ENCODE measurements around the gene SLC10A1.

GRCh38 chr14:69780952-69781351 lies 16.1 kb downstream of the SLC10A1 start:
- no peak for TF ChIP-seq POLR2A (IDR thresholded peaks at IDR 0.05; ENCODE audit: low read length)
- TF ChIP-seq GATA1 (IDR thresholded peaks at IDR 0.05; ENCODE audit: low read depth, low read length), result no peak

Data from erythroblast (primary cell).